Common myeloid progenitor, CD34-positive (primary cell): ENCODE results near the gene TMEM108.

Experiments
- CTCF ChIA-PET: fragments of 350-600 bp; sonication (Branson Sonifier 250); formaldehyde crosslinking; loops from one replicate; lab custom pipeline; 2021; ENCODE audit warnings: antibody characterized with exemption; lab: Charles Lee
- POLR2A ChIA-PET: fragments of 350-600 bp; sonication (Branson Sonifier 250); formaldehyde crosslinking; loops from one replicate; lab custom pipeline; 2021; ENCODE audit warnings: antibody characterized with exemption; lab: Charles Lee
- DNase-seq, 3 donors: peaks; one replicate each; pipeline versions ENCODE4 v3.0.0 to v3.0.0-alpha.2; 2013
- H3K27ac ChIP-seq, 2 experiments: 1 replicate in 1 of 2; 2 replicates in 1 of 2; pipeline ENCODE4 v1.7.0; 2013; ENCODE audit warnings: inconsistent platforms in 2 of 2, low read length in 2 of 2, mild to moderate bottlenecking in 2 of 2, low read depth in 1 of 2, moderate library complexity in 1 of 2; ENCODE audit not compliant: severe bottlenecking in 2 of 2, insufficient read depth in 1 of 2, poor library complexity in 1 of 2
- H3K27me3 ChIP-seq, 5 experiments: replicated peaks in 2 of 5; 1 replicate in 3 of 5; 2 replicates in 2 of 5; pipeline versions ENCODE4 v1.6.1 to v1.7.0; 2013; ENCODE audit warnings: low read length in 4 of 5, mild to moderate bottlenecking in 2 of 5, moderate library complexity in 2 of 5, inconsistent platforms in 1 of 5; ENCODE audit not compliant: insufficient read depth in 5 of 5, control insufficient read depth in 4 of 5
- H3K36me3 ChIP-seq, 4 experiments: 1 replicate in 2 of 4; 2 replicates in 2 of 4; pipeline versions ENCODE4 v1.6.1 to v1.7.0; 2013; ENCODE audit warnings: low read length in 3 of 4, control low read depth in 1 of 4, mild to moderate bottlenecking in 1 of 4; ENCODE audit not compliant: control insufficient read depth in 4 of 4, insufficient read depth in 4 of 4
- H3K4me1 ChIP-seq, 4 experiments: 1 replicate in 3 of 4; 2 replicates in 1 of 4; pipeline versions ENCODE4 v1.6.1 to v1.7.1; 2013; ENCODE audit warnings: low read length in 3 of 4, mild to moderate bottlenecking in 3 of 4, control low read depth in 1 of 4, inconsistent platforms in 1 of 4, moderate library complexity in 1 of 4; ENCODE audit not compliant: control insufficient read depth in 4 of 4, insufficient read depth in 4 of 4; ENCODE audit errors: control extremely low read depth in 1 of 4
- H3K4me3 ChIP-seq, 7 experiments: 1 replicate in 4 of 7; 2 replicates in 3 of 7; pipeline versions ENCODE4 v1.5.1 to v1.7.0; 2013; ENCODE audit warnings: mild to moderate bottlenecking in 7 of 7, low read length in 6 of 7, moderate library complexity in 6 of 7, inconsistent platforms in 2 of 7, low read depth in 2 of 7, control low read depth in 1 of 7; ENCODE audit not compliant: insufficient read depth in 4 of 7, control insufficient read depth in 1 of 7; ENCODE audit errors: extremely low read depth in 1 of 7
- H3K9me3 ChIP-seq, 5 experiments: 1 replicate in 4 of 5; 2 replicates in 1 of 5; pipeline versions ENCODE4 v1.6.1 to v1.7.1; 2013; ENCODE audit warnings: low read length in 4 of 5, mild to moderate bottlenecking in 2 of 5, inconsistent platforms in 1 of 5, low read depth in 1 of 5, moderate library complexity in 1 of 5; ENCODE audit not compliant: control insufficient read depth in 4 of 5, insufficient read depth in 2 of 5; ENCODE audit errors: control extremely low read depth in 1 of 5
- WGBS: methylation state at CpG from one replicate; pipeline ENCODE4 v1.1.5; 2013; ENCODE audit not compliant: insufficient coverage; 5-methylcytosine and 5-hydroxymethylcytosine counted together

Gene TMEM108

DNA sequence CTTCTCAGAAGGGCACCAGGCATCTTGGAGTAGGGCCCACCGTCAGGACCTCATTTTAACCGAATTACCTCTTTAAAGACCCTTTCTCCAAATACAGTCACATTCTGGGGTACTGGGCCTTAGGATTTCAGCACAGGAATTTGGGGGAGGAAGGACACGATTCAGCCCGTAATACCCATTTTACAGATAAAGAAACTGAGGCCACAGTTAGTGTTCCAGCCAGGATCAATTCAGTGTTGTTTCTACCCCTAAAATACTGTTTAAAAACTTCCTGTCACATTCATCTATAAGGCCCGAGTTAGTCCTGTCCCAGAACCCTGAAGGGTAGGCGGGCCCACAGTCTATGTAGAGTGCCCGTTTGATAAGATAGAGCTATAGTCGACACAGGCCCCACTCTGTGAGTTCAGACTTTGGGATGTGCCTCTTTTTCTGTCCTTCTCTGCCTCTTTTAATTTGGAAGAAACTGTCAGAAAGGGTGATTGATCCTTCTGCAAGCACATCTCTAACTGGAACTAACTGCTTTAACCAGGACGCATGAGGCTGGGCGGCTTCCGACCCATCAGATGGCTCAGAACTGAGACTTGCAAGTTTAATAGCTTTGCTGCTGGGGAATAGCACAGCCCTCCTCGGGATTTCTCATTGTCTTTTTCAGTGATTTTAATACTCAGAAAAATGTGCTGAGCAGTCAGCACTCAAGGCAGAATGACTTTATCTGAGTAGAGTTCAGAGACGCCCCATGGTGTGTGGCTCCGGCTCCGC, 381.1 kb downstream of the TMEM108 start:
- ChIA-PET POLR2A (no interaction called here), CTCF (interaction anchor here (3.3 kb wide), 1 partner anchor 32 kb away, joined by 12 read pairs; no protein-coding TSS in a partner anchor)
- no peak overlapping the region for H3K4me3 ChIP-seq
- DNase-seq: no peak
- WGBS: 98% methylated on average over 9 of the region's 15 CpGs
- no peak overlapping the region for H3K27ac ChIP-seq
- no peaks in the 10 kb centered on the region for H3K9me3 ChIP-seq
- peaks cover 0 to 1% (median 0%) of the 10 kb centered on the region in 4 experiments for H3K4me1 ChIP-seq
- peaks cover 0 to 5% (median 0%) of the 10 kb centered on the region in 5 experiments for H3K27me3 ChIP-seq
- no peaks in the 10 kb centered on the region for H3K36me3 ChIP-seq

GRCh38 chr3:133424937-133425869, 387.0 kb downstream of the TMEM108 start:
- WGBS: 87% methylated on average over 8 of the region's 9 CpGs
- Histone ChIP-seq H3K27ac (no peak overlapping the region), H3K4me1 (peaks cover 0 to 5% (median 0%) of the 10 kb centered on the region in 4 experiments), H3K4me3 (no peak overlapping the region), H3K9me3 (no peaks in the 10 kb centered on the region), H3K27me3 (peaks cover 0 to 5% (median 0%) of the 10 kb centered on the region in 5 experiments), H3K36me3 (no peaks in the 10 kb centered on the region)
- ChIA-PET POLR2A (no interaction called here), CTCF (interaction anchor here (1.0 to 1.5 kb wide), 5 partner anchors 27 to 699 kb away, joined by 3 to 11 read pairs (median 3); no protein-coding TSS in a partner anchor)
- peak in 1 of 3 donors; percentile 44 for DNase-seq

DNA sequence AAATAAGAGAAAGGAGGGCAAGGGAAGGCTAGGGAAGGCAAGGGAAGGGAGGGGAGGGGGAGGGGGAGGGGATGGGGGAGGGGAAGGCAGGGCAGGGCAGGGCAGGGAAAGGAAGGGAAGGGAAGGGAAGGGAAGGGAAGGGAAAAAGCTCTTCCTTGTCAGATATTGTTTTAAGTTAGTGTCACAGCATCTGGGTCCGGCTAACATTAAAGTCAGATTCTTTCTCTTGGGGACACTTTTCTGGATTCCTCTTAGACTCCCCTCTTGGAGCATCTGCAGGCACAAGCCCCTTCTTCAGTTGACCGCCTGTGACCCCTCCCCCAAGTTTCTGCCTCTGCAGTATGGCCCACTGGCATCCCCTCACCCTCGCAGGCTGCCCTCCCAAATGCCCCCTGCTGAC, 387.7 kb downstream of the TMEM108 start:
- WGBS: 96% methylated on average over 3 of the region's 3 CpGs
- no peaks in the 10 kb centered on the region for H3K9me3 ChIP-seq
- POLR2A ChIA-PET: no interaction called here
- no peaks in the 10 kb centered on the region for H3K36me3 ChIP-seq
- H3K27ac ChIP-seq: no peak overlapping the region
- DNase-seq: no peak
- H3K4me1 ChIP-seq: peaks cover 0 to 5% (median 0%) of the 10 kb centered on the region in 4 experiments
- CTCF ChIA-PET: interaction anchor here (1.0 to 1.3 kb wide), 2 partner anchors 38 to 695 kb away, joined by 3 read pairs; no protein-coding TSS in a partner anchor
- H3K27me3 ChIP-seq: peaks cover 0 to 5% (median 0%) of the 10 kb centered on the region in 5 experiments
- no peak overlapping the region for H3K4me3 ChIP-seq

DNA sequence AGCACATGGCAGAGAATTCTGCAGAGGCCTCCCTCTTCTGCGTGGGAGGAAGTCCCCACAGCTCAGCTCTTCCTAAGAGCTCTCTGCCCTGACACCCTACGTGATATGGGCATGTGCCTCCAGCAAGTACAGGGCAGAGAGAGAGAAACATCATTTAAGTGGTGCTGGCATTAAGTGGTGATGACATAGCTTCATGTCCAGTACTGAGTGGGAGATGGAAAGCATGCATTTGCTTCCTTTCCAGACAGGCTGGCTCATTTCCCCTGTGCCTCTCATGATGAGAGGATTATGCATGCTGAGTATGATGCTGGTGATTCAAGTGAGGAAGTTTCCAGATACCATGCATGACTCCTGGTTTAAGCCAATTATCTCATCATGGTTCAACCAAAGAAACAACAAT, 388.5 kb downstream of the TMEM108 start:
- Histone ChIP-seq H3K36me3 (no peaks in the 10 kb centered on the region), H3K4me1 (peaks cover 0 to 5% (median 0%) of the 10 kb centered on the region in 4 experiments), H3K27me3 (peaks cover 0 to 5% (median 0%) of the 10 kb centered on the region in 5 experiments), H3K4me3 (no peak overlapping the region), H3K9me3 (no peaks in the 10 kb centered on the region), H3K27ac (no peak overlapping the region)
- ChIA-PET CTCF (interaction anchor here (1.3 kb wide), 1 partner anchor 37 kb away, joined by 3 read pairs; no protein-coding TSS in a partner anchor), POLR2A (no interaction called here)
- WGBS: no CpG with 5 or more reads among the region's 2 CpGs
- DNase-seq: no peak

DNA sequence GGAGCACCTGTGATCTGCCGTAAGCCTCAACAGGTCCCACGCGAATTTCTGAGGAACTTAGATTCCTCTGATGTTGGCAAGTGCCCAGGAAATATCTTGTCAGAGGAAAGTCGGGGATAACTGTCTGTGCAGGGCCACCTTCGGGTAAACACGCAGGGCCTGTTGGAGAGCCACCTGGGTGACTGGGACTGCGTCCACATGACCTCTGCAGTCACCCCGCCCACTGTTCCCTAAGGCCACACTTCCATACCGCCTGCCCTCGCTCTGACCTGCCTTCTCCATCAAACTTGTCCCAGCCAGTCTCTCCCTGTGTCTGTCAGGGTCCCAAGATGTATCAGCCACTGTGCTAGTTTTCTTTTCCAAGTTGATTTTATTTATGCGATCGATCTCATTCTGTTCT, 390.4 kb downstream of the TMEM108 start:
- H3K27ac ChIP-seq: no peak overlapping the region
- CTCF ChIA-PET: no interaction called here
- H3K27me3 ChIP-seq: no peaks in the 10 kb centered on the region
- peaks cover 0 to 9% (median 0%) of the 10 kb centered on the region in 4 experiments for H3K4me1 ChIP-seq
- H3K4me3 ChIP-seq: no peak overlapping the region
- H3K36me3 ChIP-seq: no peaks in the 10 kb centered on the region
- no peak for DNase-seq
- POLR2A ChIA-PET: no interaction called here
- WGBS: 97% methylated on average over 9 of the region's 12 CpGs
- no peaks in the 10 kb centered on the region for H3K9me3 ChIP-seq

DNA sequence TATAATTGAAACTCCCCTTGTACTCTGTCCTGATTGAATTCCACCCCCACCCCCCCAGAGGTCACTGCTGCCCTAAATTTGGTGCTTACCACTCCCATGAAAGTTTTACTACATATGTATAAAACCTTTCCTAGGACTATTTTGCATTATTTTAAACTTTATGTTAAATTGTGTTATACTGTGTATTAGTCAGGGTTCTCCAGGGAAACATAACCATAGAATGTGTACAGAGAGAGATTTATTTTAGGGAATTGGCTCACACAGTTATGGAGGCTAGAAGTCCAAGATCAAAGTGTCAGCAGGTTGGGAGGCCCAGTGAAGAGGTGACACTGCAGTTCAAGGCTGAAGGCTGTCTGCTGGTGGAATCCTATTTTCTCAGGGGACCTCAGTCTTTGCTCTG, 390.9 kb downstream of the TMEM108 start:
- Histone ChIP-seq H3K27me3 (no peaks in the 10 kb centered on the region), H3K27ac (no peak overlapping the region), H3K36me3 (no peaks in the 10 kb centered on the region), H3K9me3 (no peaks in the 10 kb centered on the region), H3K4me1 (peaks cover 0 to 7% (median 0%) of the 10 kb centered on the region in 4 experiments), H3K4me3 (no peak overlapping the region)
- POLR2A ChIA-PET: no interaction called here
- no peak for DNase-seq
- CTCF ChIA-PET: no interaction called here
